GM12878 (cell line): Measurements from ENCODE around the gene GNAL. TPM values are rescaled to one million over a fixed set of nuclear protein-coding genes. Genes with fewer than 3 reads are reported as not detected.

ENCODE experiments used
- ATAC-seq: fragments of 200-7000 bp; cut with Tn5 transposase; 3 replicates; pipeline ENCODE4 v1.9.1; 2020; ENCODE audit warnings: mild to moderate bottlenecking, moderate library complexity
- BruUV-seq: library from RNA; stranded (reverse); fragments of 400-500 nt; replicated peaks from 2 replicates; lab custom pipeline; 2021; lab: Mats Ljungman, UMichigan
- CTCF ChIA-PET: fragments of 300-600 bp; sonication (Branson Sonifier 250); formaldehyde crosslinking; extraction: SDS; loops from one replicate; lab custom pipeline; 2021; ENCODE audit warnings: inconsistent platforms; lab: Yijun Ruan, JAX
- POLR2A ChIA-PET: fragments of 350-600 bp; formaldehyde crosslinking; extraction: SDS; loops from one replicate; lab custom pipeline; 2021; ENCODE audit warnings: inconsistent platforms; lab: Charles Lee
- RAD21 ChIA-PET: fragments of 300-600 bp; sonication (Branson Sonifier 250); formaldehyde crosslinking; loops from one replicate; lab custom pipeline; 2023; ENCODE audit warnings: antibody characterized with exemption; ENCODE audit not compliant: unreplicated experiment; lab: Charles Lee
- SMC1A ChIA-PET: fragments of 300-600 bp; sonication (Branson Sonifier 250); formaldehyde crosslinking; loops from one replicate; lab custom pipeline; 2023; ENCODE audit not compliant: unreplicated experiment, uncharacterized antibody; lab: Charles Lee
- DNase-seq: peaks from one replicate; pipeline ENCODE4 v3.0.0-alpha.2; 2011; ENCODE audit warnings: low read depth, low spot score
- FAIRE-seq: peaks from 3 replicates; lab custom pipeline; 2011; peaks lifted over from hg19 to GRCh38; lab: Jason Lieb, UNC
- H2AFZ ChIP-seq: 2 replicates; pipeline ENCODE4 v1.6.0; 2011; ENCODE audit warnings: low read depth, low read length, control low read depth; ENCODE audit not compliant: control insufficient read depth
- H3K27ac ChIP-seq: 2 replicates; pipeline ENCODE4 v1.5.1; 2011; ENCODE audit warnings: control low read depth; ENCODE audit not compliant: control insufficient read depth, insufficient read depth
- H3K27me3 ChIP-seq, 2 experiments: replicated peaks in 1 of 2; 2 replicates each; pipeline versions ENCODE4 v1.6.0 to v1.6.1; 2011; ENCODE audit warnings: low read length in 1 of 2; ENCODE audit not compliant: control insufficient read depth in 2 of 2, insufficient read depth in 2 of 2
- H3K36me3 ChIP-seq, 2 experiments: 2 replicates each; pipeline ENCODE4 v1.5.1; 2011; ENCODE audit warnings: low read length in 1 of 2; ENCODE audit not compliant: control insufficient read depth in 2 of 2, insufficient read depth in 2 of 2
- H3K4me1 ChIP-seq: 2 replicates; pipeline ENCODE4 v1.6.1; 2011; ENCODE audit warnings: mild to moderate bottlenecking, low read length, moderate library complexity, mixed read lengths; ENCODE audit not compliant: control insufficient read depth, insufficient read depth
- H3K4me2 ChIP-seq: 2 replicates; pipeline ENCODE4 v1.6.0; 2011; ENCODE audit warnings: control low read depth; ENCODE audit not compliant: control insufficient read depth, insufficient read depth
- H3K4me3 ChIP-seq: fragments of 200-600 bp; sonication (generic); 2 replicates; pipeline ENCODE4 v1.5.1; 2016
- H3K79me2 ChIP-seq: 2 replicates; pipeline ENCODE4 v1.6.0; 2011; ENCODE audit warnings: low read length; ENCODE audit not compliant: control insufficient read depth, insufficient read depth
- H3K9ac ChIP-seq: 2 replicates; pipeline ENCODE4 v1.8.0; 2011; ENCODE audit warnings: low read length, control low read depth, mixed read lengths; ENCODE audit not compliant: control insufficient read depth, insufficient read depth
- H3K9me3 ChIP-seq: replicated peaks from 3 replicates; pipeline ENCODE4 v1.5.1; 2011; ENCODE audit warnings: mild to moderate bottlenecking, low read length; ENCODE audit not compliant: control insufficient read depth, insufficient read depth
- H4K20me1 ChIP-seq: 2 replicates; pipeline ENCODE4 v1.6.0; 2011; ENCODE audit not compliant: control insufficient read depth, insufficient read depth
- ESRRA ChIP-seq: IDR thresholded peaks from 2 replicates; pipeline ENCODE4 v1.6.1; 2012; ENCODE audit warnings: mild to moderate bottlenecking, low read length, improper control_type of control experiment
- GATAD2B ChIP-seq: fragments of 450-650 bp; conservative IDR thresholded peaks from 2 replicates; pipeline ENCODE4 v1.6.1; 2017; ENCODE audit warnings: low read depth, mild to moderate bottlenecking, moderate library complexity
- IRF4 ChIP-seq: IDR thresholded peaks from 2 replicates; pipeline ENCODE4 v1.6.1; 2011; ENCODE audit warnings: low read depth, low read length
- IRF5 ChIP-seq: fragments of 450-650 bp; IDR thresholded peaks from 2 replicates; pipeline ENCODE4 v1.6.1; 2017; ENCODE audit warnings: borderline replicate concordance
- JUND ChIP-seq: IDR thresholded peaks from 2 replicates; pipeline ENCODE4 v1.6.1; 2012; ENCODE audit warnings: low read depth, mild to moderate bottlenecking, low read length, improper control_type of control experiment, moderate library complexity
- MEF2A ChIP-seq: IDR thresholded peaks from 2 replicates; pipeline ENCODE4 v1.6.1; 2011; ENCODE audit warnings: low read depth, mild to moderate bottlenecking, low read length, moderate library complexity; ENCODE audit not compliant: insufficient read depth
- MTA2 ChIP-seq: fragments of 450-650 bp; IDR thresholded peaks from 2 replicates; pipeline ENCODE4 v1.6.1; 2016; ENCODE audit warnings: low read depth, mild to moderate bottlenecking, moderate library complexity
- MTA3 ChIP-seq: IDR thresholded peaks from 2 replicates; pipeline ENCODE4 v1.6.1; 2012; ENCODE audit warnings: low read length, inconsistent platforms, borderline replicate concordance
- MYB ChIP-seq: fragments of 150-350 bp; IDR thresholded peaks from 2 replicates; pipeline ENCODE4 v1.6.1; 2014; ENCODE audit warnings: mild to moderate bottlenecking, low read depth, low read length, borderline replicate concordance
- PRDM15 ChIP-seq: fragments of 450-650 bp; formaldehyde crosslinking; IDR thresholded peaks from 2 replicates; pipeline ENCODE4 v1.4.0; 2020; ENCODE audit warnings: mild to moderate bottlenecking, moderate library complexity
- RUNX3 ChIP-seq: IDR thresholded peaks from 2 replicates; pipeline ENCODE4 v1.6.1; 2012; ENCODE audit warnings: low read length, inconsistent platforms
- WRNIP1 ChIP-seq: IDR thresholded peaks from 2 replicates; pipeline ENCODE4 v1.6.1; 2011; ENCODE audit warnings: low read depth, low read length, improper control_type of control experiment, borderline replicate concordance
- ZNF217 ChIP-seq: fragments of 450-650 bp; IDR thresholded peaks from 2 replicates; pipeline ENCODE4 v1.6.1; 2017; ENCODE audit warnings: antibody characterized with exemption, mild to moderate bottlenecking
- WGBS: methylation state at CpG from one replicate; pipeline ENCODE4 v1.1.6; 2016; ENCODE audit warnings: low lambda C conversion rate; ENCODE audit not compliant: insufficient replicate concordance, insufficient coverage; ENCODE audit errors: missing lambda C conversion rate; 5-methylcytosine and 5-hydroxymethylcytosine counted together
- in situ Hi-C: fragments of 300-500 bp; cut with MboI; formaldehyde crosslinking; loops from 9 replicates; pipeline ENCODE4 v1.14.3; 2018; ENCODE audit warnings: mixed read lengths
- intact Hi-C: fragments of 100-400 bp; cut with micrococcal nuclease; formaldehyde crosslinking; loops from one replicate; pipeline ENCODE4 v1.14.2; 2022; ENCODE audit not compliant: unreplicated experiment
- polyA plus RNA-seq, 11 experiments: library from polyadenylated mRNA; depleted of rRNA in 4 of 11; unstranded in 6 of 11; stranded (reverse) in 5 of 11; fragments of >200 nt; fragmentation: Nextera tagmentation in 4 of 11; fragmentation: Illumina TruSeq in 1 of 11; extraction: Ambion mirVana in 4 of 11; extraction: Trizol in 1 of 11; gene quantifications; 1 replicate in 1 of 11; 2 replicates in 10 of 11; pipeline versions ENCODE4 v1.2.1 to v1.2.3, GENCODE V29; 2011 to 2016; ENCODE audit warnings: inconsistent platforms in 2 of 11, missing spikeins in 2 of 11, low read depth in 1 of 11
- total RNA-seq, 4 experiments: library from RNA; depleted of rRNA in 3 of 4; stranded (reverse); fragments of >200 nt in 3 of 4; fragmentation: Illumina TruSeq in 1 of 4; extraction: Trizol in 1 of 4; gene quantifications; 2 replicates each; pipeline versions ENCODE4 v1.2.1 to v1.2.3, GENCODE V29; 2013 to 2021

The GNAL gene
- total and polyA plus RNA-seq, 10 of the 15 experiments (the other 5 are each of a cell fraction or from before 2014, with no cell fraction given): 0.02 to 0.39 (median 0.05) TPM; not detected in 5

- BruUV-seq: no TSS peak
- H3K36me3 ChIP-seq: no peaks in the 10 kb centered on the region
- FAIRE-seq: no peak
- H3K4me2 ChIP-seq: no peak overlapping the region
- no peaks in the 10 kb centered on the region for H3K4me1 ChIP-seq
- ChIA-PET RAD21 (no interaction called here), CTCF (no interaction called here), POLR2A (no interaction called here), SMC1A (interaction anchor here (1.0 kb wide), 1 partner anchor 19 kb away, joined by 4 read pairs; no protein-coding TSS in a partner anchor)
- H4K20me1 ChIP-seq: no peaks in the 10 kb centered on the region
- H3K9ac ChIP-seq: no peak overlapping the region
- no peaks in the 10 kb centered on the region for H3K9me3 ChIP-seq
- 60% methylated on average over 6 of the region's 6 CpGs for WGBS
- H3K79me2 ChIP-seq: no peaks in the 10 kb centered on the region
- intact Hi-C loops: loop anchor here (10.0 kb wide), 1 partner anchor 55 kb away; no protein-coding TSS in a partner anchor
- H3K27me3 ChIP-seq: no peaks in the 10 kb centered on the region; a peak in 2 of 4 replicates
- in situ Hi-C loops: no loop called here
- H2AFZ ChIP-seq: no peak overlapping the region
- no peak overlapping the region for H3K27ac ChIP-seq
- no peak for DNase-seq
- ATAC-seq: no peak
- no peak for TF ChIP-seq GATAD2B
- no peak for TF ChIP-seq ZNF217
- TF ChIP-seq MTA3: no peak
- no peak for TF ChIP-seq MTA2
- no peak for TF ChIP-seq IRF4
- TF ChIP-seq IRF5: no peak
- TF ChIP-seq ESRRA: no peak
- TF ChIP-seq PRDM15 (CRISPR knock-in tag): no peak
- TF ChIP-seq MEF2A: no peak
- no peak for TF ChIP-seq JUND
- no peak for TF ChIP-seq RUNX3
- no peak for TF ChIP-seq MYB
- no peak for TF ChIP-seq WRNIP1
- H3K4me3 ChIP-seq: no peak overlapping the region
These were observed 120.8 kb downstream of the GNAL start for GRCh38 chr18:11809895-11810294.
